ENCODE data around the gene SEMA4F.

DNA sequence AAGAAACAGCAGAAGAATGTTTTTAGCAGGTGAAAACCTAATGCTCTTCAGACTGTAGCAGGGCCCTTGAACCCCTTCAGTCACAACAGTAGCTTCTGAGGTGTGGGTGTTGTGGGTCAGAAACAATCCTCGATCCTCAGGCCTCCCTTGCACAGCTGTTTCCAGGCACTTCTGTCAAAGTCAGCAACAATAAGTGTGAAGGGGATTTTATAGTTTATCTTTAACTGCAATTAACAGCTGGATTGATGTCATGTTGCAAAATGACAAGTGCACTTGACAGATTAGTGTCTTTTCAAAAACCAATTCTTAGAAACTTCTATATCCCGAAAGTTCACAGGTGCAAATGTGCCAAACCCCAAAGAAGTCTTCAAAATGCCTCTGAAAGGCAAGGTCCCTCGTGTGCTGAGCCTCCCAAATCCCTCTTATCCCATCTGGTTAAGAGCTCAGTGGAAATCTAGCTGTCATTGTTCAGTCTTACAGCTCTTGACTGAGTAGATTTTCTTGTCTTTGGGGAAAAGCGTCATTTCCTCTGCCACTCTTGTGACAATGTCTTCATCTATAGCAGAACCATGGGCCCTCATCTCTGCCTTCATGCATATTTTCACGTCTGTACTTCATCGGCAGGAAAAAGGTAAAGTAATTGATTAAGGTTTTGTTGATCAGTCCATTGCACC, 35.5 kb upstream of the SEMA4F start:
- TF ChIP-seq CHD2 (IDR thresholded peaks at IDR 0.05; ENCODE audit: low read length, partially characterized antibody) (no peak), POLR2A (IDR thresholded peaks at IDR 0.05; ENCODE audit: low read length) (no peak), EP300 (IDR thresholded peaks at IDR 0.05) (no peak), MYC (IDR thresholded peaks at IDR 0.05; ENCODE audit: borderline replicate concordance, low read length) (no peak), CBX2 (IDR thresholded peaks at IDR 0.05; ENCODE audit: borderline replicate concordance, low read depth) (no peak)
- TF ChIP-seq, protein P1, sequence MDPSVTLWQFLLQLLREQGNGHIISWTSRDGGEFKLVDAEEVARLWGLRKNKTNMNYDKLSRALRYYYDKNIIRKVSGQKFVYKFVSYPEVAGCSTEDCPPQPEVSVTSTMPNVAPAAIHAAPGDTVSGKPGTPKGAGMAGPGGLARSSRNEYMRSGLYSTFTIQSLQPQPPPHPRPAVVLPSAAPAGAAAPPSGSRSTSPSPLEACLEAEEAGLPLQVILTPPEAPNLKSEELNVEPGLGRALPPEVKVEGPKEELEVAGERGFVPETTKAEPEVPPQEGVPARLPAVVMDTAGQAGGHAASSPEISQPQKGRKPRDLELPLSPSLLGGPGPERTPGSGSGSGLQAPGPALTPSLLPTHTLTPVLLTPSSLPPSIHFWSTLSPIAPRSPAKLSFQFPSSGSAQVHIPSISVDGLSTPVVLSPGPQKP (IDR thresholded peaks at IDR 0.05; ENCODE audit: low read depth, low read length), result no peak
- TF ChIP-seq, protein P2, sequence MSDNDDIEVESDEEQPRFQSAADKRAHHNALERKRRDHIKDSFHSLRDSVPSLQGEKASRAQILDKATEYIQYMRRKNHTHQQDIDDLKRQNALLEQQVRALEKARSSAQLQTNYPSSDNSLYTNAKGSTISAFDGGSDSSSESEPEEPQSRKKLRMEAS (IDR thresholded peaks at IDR 0.05), result no peak
- TF ChIP-seq, protein P3, sequence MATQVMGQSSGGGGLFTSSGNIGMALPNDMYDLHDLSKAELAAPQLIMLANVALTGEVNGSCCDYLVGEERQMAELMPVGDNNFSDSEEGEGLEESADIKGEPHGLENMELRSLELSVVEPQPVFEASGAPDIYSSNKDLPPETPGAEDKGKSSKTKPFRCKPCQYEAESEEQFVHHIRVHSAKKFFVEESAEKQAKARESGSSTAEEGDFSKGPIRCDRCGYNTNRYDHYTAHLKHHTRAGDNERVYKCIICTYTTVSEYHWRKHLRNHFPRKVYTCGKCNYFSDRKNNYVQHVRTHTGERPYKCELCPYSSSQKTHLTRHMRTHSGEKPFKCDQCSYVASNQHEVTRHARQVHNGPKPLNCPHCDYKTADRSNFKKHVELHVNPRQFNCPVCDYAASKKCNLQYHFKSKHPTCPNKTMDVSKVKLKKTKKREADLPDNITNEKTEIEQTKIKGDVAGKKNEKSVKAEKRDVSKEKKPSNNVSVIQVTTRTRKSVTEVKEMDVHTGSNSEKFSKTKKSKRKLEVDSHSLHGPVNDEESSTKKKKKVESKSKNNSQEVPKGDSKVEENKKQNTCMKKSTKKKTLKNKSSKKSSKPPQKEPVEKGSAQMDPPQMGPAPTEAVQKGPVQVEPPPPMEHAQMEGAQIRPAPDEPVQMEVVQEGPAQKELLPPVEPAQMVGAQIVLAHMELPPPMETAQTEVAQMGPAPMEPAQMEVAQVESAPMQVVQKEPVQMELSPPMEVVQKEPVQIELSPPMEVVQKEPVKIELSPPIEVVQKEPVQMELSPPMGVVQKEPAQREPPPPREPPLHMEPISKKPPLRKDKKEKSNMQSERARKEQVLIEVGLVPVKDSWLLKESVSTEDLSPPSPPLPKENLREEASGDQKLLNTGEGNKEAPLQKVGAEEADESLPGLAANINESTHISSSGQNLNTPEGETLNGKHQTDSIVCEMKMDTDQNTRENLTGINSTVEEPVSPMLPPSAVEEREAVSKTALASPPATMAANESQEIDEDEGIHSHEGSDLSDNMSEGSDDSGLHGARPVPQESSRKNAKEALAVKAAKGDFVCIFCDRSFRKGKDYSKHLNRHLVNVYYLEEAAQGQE (IDR thresholded peaks at IDR 0.05), result no peak
- TF ChIP-seq, protein P4, sequence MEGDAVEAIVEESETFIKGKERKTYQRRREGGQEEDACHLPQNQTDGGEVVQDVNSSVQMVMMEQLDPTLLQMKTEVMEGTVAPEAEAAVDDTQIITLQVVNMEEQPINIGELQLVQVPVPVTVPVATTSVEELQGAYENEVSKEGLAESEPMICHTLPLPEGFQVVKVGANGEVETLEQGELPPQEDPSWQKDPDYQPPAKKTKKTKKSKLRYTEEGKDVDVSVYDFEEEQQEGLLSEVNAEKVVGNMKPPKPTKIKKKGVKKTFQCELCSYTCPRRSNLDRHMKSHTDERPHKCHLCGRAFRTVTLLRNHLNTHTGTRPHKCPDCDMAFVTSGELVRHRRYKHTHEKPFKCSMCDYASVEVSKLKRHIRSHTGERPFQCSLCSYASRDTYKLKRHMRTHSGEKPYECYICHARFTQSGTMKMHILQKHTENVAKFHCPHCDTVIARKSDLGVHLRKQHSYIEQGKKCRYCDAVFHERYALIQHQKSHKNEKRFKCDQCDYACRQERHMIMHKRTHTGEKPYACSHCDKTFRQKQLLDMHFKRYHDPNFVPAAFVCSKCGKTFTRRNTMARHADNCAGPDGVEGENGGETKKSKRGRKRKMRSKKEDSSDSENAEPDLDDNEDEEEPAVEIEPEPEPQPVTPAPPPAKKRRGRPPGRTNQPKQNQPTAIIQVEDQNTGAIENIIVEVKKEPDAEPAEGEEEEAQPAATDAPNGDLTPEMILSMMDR (IDR thresholded peaks at IDR 0.05), result no peak
